SK-N-SH (cell line): ENCODE results near the gene TMEM35B. TPM values are rescaled to one million over a fixed set of nuclear protein-coding genes. Genes with fewer than 3 reads are reported as not detected.
"Not testable (repeated sequence)": the region's sequence is repeated elsewhere in the genome, so short reads cannot be mapped to it uniquely, and the experiment has no call there.

ENCODE experiments used
- CTCF ChIA-PET: fragments of 300-600, 350-600 bp; formaldehyde crosslinking; extraction: SDS; loops from one replicate; lab custom pipeline; 2021; lab: Yijun Ruan, JAX
- POLR2A ChIA-PET: fragments of 350-600 bp; sonication (Branson Sonifier 250); formaldehyde crosslinking; extraction: SDS; loops from one replicate; lab custom pipeline; 2020; ENCODE audit warnings: antibody characterized with exemption, inconsistent platforms; lab: Yijun Ruan, JAX
- DNase-seq: peaks from one replicate; pipeline ENCODE4 v3.0.0; 2012
- H2AFZ ChIP-seq: fragments of 200-600 bp; sonication (generic); 2 replicates; pipeline ENCODE4 v1.8.1; 2016; ENCODE audit warnings: antibody characterized with exemption, mild to moderate bottlenecking, low read depth
- H3F3A ChIP-seq: fragments of 200-600 bp; sonication (generic); replicated peaks from 2 replicates; pipeline ENCODE3; 2016; ENCODE audit warnings: antibody characterized with exemption, mild to moderate bottlenecking; ENCODE audit not compliant: insufficient read depth
- H3K27ac ChIP-seq, 2 experiments: fragments of 200-500 bp in 1 of 2; fragments of 200-600 bp in 1 of 2; sonication (Bioruptor generic) in 1 of 2; sonication (generic), shearing (Covaris generic) in 1 of 2; 2 replicates each; pipeline versions ENCODE4 v1.5.1 to v1.6.1; 2014 to 2016; ENCODE audit warnings: low read depth in 2 of 2, inconsistent platforms in 1 of 2, low read length in 1 of 2, mild to moderate bottlenecking in 1 of 2, mixed read lengths in 1 of 2
- H3K27me3 ChIP-seq: fragments of 200-600 bp; sonication (generic), shearing (Covaris generic); 2 replicates; pipeline ENCODE4 v1.6.1; 2016; ENCODE audit warnings: mixed run types; ENCODE audit not compliant: insufficient read depth
- H3K36me3 ChIP-seq, 2 experiments: fragments of 200-500 bp in 1 of 2; fragments of 200-600 bp in 1 of 2; sonication (Bioruptor generic) in 1 of 2; sonication (generic) in 1 of 2; replicated peaks in 1 of 2; 2 replicates each; pipeline versions ENCODE3 to v1.5.1; 2014 to 2016; ENCODE audit warnings: low read length in 1 of 2, mild to moderate bottlenecking in 1 of 2; ENCODE audit not compliant: insufficient read depth in 2 of 2, control insufficient read depth in 1 of 2
- H3K4me1 ChIP-seq, 2 experiments: fragments of 200-500 bp in 1 of 2; fragments of 200-600 bp in 1 of 2; sonication (Bioruptor generic) in 1 of 2; sonication (generic), shearing (Covaris generic) in 1 of 2; 2 replicates each; pipeline versions ENCODE4 v1.5.1 to v1.6.1; 2014 to 2016; ENCODE audit warnings: low read depth in 1 of 2, low read length in 1 of 2, mixed run types in 1 of 2; ENCODE audit not compliant: insufficient read depth in 2 of 2, control insufficient read depth in 1 of 2
- H3K4me2 ChIP-seq: fragments of 200-600 bp; sonication (generic), shearing (Covaris generic); 2 replicates; pipeline ENCODE4 v1.6.1; 2017; ENCODE audit warnings: mixed run types
- H3K4me3 ChIP-seq, 2 experiments: fragments of 200-500 bp in 1 of 2; fragments of 200-600 bp in 1 of 2; sonication (Bioruptor generic) in 1 of 2; sonication (generic), shearing (Covaris generic) in 1 of 2; 2 replicates each; pipeline versions ENCODE4 v1.5.1 to v1.8.1; 2014 to 2016; ENCODE audit warnings: low read depth in 2 of 2, inconsistent platforms in 1 of 2, low read length in 1 of 2, mild to moderate bottlenecking in 1 of 2, mixed read lengths in 1 of 2, moderate library complexity in 1 of 2
- H3K79me2 ChIP-seq: fragments of 200-600 bp; sonication (generic); 2 replicates; pipeline ENCODE4 v1.8.1; 2017; ENCODE audit warnings: mild to moderate bottlenecking; ENCODE audit not compliant: insufficient read depth
- H3K9ac ChIP-seq: fragments of 200-600 bp; sonication (generic); 2 replicates; pipeline ENCODE4 v1.6.1; 2017; ENCODE audit warnings: mixed run types
- H3K9me2 ChIP-seq: fragments of 200-600 bp; sonication (generic); 2 replicates; pipeline ENCODE4 v1.6.1; 2017; ENCODE audit warnings: mixed run types
- H3K9me3 ChIP-seq: fragments of 200-600 bp; sonication (generic); 2 replicates; pipeline ENCODE4 v1.6.1; 2017; ENCODE audit warnings: mixed run types, mild to moderate bottlenecking, moderate library complexity
- H4K20me1 ChIP-seq: fragments of 200-600 bp; sonication (generic); 2 replicates; pipeline ENCODE4 v1.6.1; 2017; ENCODE audit warnings: mild to moderate bottlenecking, mixed run types; ENCODE audit not compliant: insufficient read depth
- MEF2A ChIP-seq: IDR thresholded peaks from 2 replicates; pipeline ENCODE4 v1.4.0; 2012; ENCODE audit warnings: low read depth, borderline replicate concordance
- TCF12 ChIP-seq: IDR thresholded peaks from 2 replicates; pipeline ENCODE4 v1.4.0; 2012
- TEAD4 ChIP-seq: IDR thresholded peaks from 2 replicates; pipeline ENCODE4 v1.4.0; 2012; ENCODE audit warnings: mild to moderate bottlenecking, borderline replicate concordance; ENCODE audit not compliant: insufficient read depth
- WGBS: methylation state at CpG from one replicate; pipeline ENCODE4 v1.1.6; 2017; ENCODE audit warnings: low lambda C conversion rate; 5-methylcytosine and 5-hydroxymethylcytosine counted together
- polyA plus RNA-seq, 3 experiments: library from polyadenylated mRNA; depleted of rRNA; stranded (reverse); fragments of >200 nt; gene quantifications; 2 replicates each; pipeline ENCODE4 v1.2.3, GENCODE V29; 2012
- TF ChIP-seq, protein P1 (sequence below): IDR thresholded peaks from 2 replicates; pipeline ENCODE4; 2012
- TF ChIP-seq, protein P2 (sequence below): fragments of 200-600 bp; sonication (generic); IDR thresholded peaks from 2 replicates; pipeline ENCODE4 v1.6.1; 2017; ENCODE audit warnings: antibody characterized with exemption, mild to moderate bottlenecking, moderate library complexity
- TF ChIP-seq, protein P3 (sequence below): fragments of 150-350 bp; IDR thresholded peaks from 2 replicates; pipeline ENCODE4 v1.6.1; 2017; ENCODE audit warnings: antibody characterized with exemption, low read length, low read depth, borderline replicate concordance
- TF ChIP-seq, protein P4 (sequence below): fragments of 150-350 bp; IDR thresholded peaks from 2 replicates; pipeline ENCODE4 v1.6.1; 2016; ENCODE audit warnings: mild to moderate bottlenecking, low read depth, low read length

The TMEM35B gene
- polyA plus RNA-seq, 1 of the 3 experiments (the other 2 are of a cell fraction), result 47.4 TPM

DNA sequence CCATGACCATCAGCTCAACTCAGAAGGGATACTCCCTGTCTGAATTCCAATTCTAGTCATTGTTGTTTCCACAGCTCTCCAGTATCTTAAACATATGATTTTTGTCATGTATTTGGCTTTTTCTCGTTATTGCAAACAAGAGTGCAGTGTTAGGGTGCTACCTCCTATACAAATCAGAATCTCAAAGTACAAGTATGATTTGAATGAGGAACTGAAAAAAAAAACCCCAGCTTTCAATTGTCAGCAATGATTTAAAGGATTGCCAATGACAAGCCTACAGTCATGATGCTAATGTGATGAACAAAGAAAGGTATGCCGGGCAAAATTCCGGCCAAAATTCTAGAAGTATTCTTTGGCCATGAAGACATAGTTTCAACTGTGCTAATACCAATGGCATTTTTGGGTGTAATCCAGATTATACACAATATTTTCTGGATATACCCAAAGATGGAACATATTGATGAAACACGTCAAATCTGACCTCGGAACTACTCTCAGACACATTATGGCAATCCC lies 14.9 kb downstream of the TMEM35B start:
- H4K20me1 ChIP-seq, result no peaks in the 10 kb centered on the region
- H3K27me3 ChIP-seq, result no peaks in the 10 kb centered on the region
- no peak overlapping the region for H3K4me3 ChIP-seq
- WGBS, result 80% methylated on average over 5 of the region's 5 CpGs
- no peaks in the 10 kb centered on the region for H3K9me2 ChIP-seq
- H3K9me3 ChIP-seq, result 0 out of 2 replicates have a peak, but pooled peaks cover 4% of the 10 kb centered on the region
- ChIA-PET CTCF (interaction anchor here (0.8 to 1.9 kb wide), 3 partner anchors 10 to 15 kb away, joined by 3 to 6 read pairs (median 4); partner anchors contain the start of gene TMEM35B), POLR2A (no interaction called here)
- no peaks in the 10 kb centered on the region for H3F3A ChIP-seq
- no peak overlapping the region for H3K4me2 ChIP-seq
- TF ChIP-seq, protein P1, sequence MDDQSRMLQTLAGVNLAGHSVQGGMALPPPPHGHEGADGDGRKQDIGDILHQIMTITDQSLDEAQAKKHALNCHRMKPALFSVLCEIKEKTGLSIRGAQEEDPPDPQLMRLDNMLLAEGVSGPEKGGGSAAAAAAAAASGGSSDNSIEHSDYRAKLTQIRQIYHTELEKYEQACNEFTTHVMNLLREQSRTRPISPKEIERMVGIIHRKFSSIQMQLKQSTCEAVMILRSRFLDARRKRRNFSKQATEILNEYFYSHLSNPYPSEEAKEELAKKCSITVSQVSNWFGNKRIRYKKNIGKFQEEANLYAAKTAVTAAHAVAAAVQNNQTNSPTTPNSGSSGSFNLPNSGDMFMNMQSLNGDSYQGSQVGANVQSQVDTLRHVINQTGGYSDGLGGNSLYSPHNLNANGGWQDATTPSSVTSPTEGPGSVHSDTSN, result peak; percentile 29; the same call in 1 of the 2 replicates
- no peak for TF ChIP-seq TCF12
- H2AFZ ChIP-seq, result no peak overlapping the region
- H3K9ac ChIP-seq, result no peak overlapping the region
- no peaks in the 10 kb centered on the region; a peak in 1 of 4 replicates for H3K4me1 ChIP-seq
- H3K27ac ChIP-seq, result no peak overlapping the region
- no peaks in the 10 kb centered on the region for H3K36me3 ChIP-seq
- DNase-seq, result no peak
- H3K79me2 ChIP-seq, result no peaks in the 10 kb centered on the region

DNA sequence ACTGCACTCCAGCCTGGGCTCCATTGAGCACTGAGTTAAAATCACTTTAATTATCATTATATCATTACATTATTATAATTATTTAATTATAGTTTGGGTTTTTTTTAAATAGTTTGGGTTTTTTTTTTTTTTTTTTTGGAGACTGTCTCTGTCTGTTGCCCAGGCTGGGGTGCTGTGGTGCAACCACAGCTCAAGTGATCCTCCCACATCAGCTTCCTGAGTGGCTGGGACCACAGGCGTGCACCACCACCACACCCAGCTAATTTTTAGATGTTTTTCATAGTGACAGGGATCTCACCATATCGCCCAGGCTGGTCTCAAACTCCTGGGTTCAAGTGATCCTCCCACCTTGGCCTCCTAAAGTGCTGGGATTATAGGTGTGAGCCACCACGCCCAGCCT lies 16.9 kb downstream of the TMEM35B start:
- DNase-seq, CTCF ChIA-PET, H3K79me2 ChIP-seq, H3K4me2 ChIP-seq, H4K20me1 ChIP-seq, H3K9me2 ChIP-seq, H3K36me3 ChIP-seq, H3K4me1 ChIP-seq, H3F3A ChIP-seq, H2AFZ ChIP-seq, H3K9me3 ChIP-seq, H3K4me3 ChIP-seq, H3K27me3 ChIP-seq, H3K9ac ChIP-seq, H3K27ac ChIP-seq, POLR2A ChIA-PET: not testable (repeated sequence)
- WGBS, result 26% methylated on average over 3 of the region's 3 CpGs

DNA sequence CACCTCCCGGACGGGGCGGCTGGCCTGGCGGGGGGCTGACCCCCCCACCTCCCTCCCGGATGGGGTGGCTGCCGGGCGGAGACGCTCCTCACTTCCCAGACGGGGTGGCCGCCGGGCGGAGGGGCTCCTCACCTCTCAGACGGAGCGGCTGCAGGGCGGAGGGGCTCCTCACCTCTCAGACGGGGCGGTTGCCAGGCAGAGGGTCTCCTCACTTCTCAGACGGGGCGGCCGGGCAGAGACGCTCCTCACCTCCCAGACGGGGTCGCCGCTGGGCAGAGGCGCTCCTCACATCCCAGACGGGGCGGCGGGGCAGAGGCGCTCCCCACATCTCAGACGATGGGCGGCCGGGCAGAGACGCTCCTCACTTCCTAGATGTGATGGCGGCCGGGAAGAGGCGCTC lies 17.5 kb downstream of the TMEM35B start:
- H3K4me2 ChIP-seq, H2AFZ ChIP-seq, DNase-seq, H3K4me3 ChIP-seq, H4K20me1 ChIP-seq, H3K79me2 ChIP-seq, POLR2A ChIA-PET, H3K27me3 ChIP-seq, CTCF ChIA-PET, H3K4me1 ChIP-seq, H3K36me3 ChIP-seq, H3K9me3 ChIP-seq, H3K27ac ChIP-seq, H3K9me2 ChIP-seq, H3F3A ChIP-seq, H3K9ac ChIP-seq: not testable (repeated sequence)
- WGBS, result no CpG with 5 or more reads among the region's 36 CpGs

DNA sequence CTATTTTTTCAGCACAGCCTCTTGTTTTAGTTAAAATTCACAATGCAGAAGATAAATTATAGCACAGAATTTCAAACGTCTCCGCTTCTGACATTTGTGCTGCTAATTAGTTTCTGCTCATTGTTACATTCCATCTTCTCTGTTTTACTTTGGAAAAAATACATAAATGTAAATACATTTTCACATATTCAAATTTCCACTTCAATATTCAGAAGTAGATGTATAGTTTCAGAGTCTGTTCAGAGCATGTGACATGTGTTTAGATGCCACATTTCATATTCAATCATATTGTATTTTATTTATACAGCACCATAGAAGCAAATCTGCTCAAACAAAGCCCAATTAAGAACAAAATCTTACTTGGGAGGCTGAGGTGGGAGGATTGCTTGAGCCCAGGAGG lies 19.6 kb downstream of the TMEM35B start:
- H3K9me2 ChIP-seq, result no peaks in the 10 kb centered on the region
- H3K27me3 ChIP-seq, result no peaks in the 10 kb centered on the region
- no peaks in the 10 kb centered on the region for H3K36me3 ChIP-seq
- H3K9me3 ChIP-seq, result 0 out of 2 replicates have a peak, but pooled peaks cover 4% of the 10 kb centered on the region
- H3K9ac ChIP-seq, result no peak overlapping the region
- DNase-seq, result no peak
- H4K20me1 ChIP-seq, result no peaks in the 10 kb centered on the region
- ChIA-PET POLR2A (no interaction called here), CTCF (no interaction called here)
- WGBS, result 76% methylated on average over 2 of the region's 2 CpGs
- no peaks in the 10 kb centered on the region for H3F3A ChIP-seq
- no peak overlapping the region for H3K4me3 ChIP-seq
- no peaks in the 10 kb centered on the region for H3K4me1 ChIP-seq
- H2AFZ ChIP-seq, result no peak overlapping the region
- H3K27ac ChIP-seq, result no peak overlapping the region
- H3K79me2 ChIP-seq, result no peaks in the 10 kb centered on the region
- H3K4me2 ChIP-seq, result no peak overlapping the region
- TF ChIP-seq, protein P1, result no peak
- TF ChIP-seq, protein P2, sequence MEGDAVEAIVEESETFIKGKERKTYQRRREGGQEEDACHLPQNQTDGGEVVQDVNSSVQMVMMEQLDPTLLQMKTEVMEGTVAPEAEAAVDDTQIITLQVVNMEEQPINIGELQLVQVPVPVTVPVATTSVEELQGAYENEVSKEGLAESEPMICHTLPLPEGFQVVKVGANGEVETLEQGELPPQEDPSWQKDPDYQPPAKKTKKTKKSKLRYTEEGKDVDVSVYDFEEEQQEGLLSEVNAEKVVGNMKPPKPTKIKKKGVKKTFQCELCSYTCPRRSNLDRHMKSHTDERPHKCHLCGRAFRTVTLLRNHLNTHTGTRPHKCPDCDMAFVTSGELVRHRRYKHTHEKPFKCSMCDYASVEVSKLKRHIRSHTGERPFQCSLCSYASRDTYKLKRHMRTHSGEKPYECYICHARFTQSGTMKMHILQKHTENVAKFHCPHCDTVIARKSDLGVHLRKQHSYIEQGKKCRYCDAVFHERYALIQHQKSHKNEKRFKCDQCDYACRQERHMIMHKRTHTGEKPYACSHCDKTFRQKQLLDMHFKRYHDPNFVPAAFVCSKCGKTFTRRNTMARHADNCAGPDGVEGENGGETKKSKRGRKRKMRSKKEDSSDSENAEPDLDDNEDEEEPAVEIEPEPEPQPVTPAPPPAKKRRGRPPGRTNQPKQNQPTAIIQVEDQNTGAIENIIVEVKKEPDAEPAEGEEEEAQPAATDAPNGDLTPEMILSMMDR, result no peak
- TF ChIP-seq, protein P3, sequence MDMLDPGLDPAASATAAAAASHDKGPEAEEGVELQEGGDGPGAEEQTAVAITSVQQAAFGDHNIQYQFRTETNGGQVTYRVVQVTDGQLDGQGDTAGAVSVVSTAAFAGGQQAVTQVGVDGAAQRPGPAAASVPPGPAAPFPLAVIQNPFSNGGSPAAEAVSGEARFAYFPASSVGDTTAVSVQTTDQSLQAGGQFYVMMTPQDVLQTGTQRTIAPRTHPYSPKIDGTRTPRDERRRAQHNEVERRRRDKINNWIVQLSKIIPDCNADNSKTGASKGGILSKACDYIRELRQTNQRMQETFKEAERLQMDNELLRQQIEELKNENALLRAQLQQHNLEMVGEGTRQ, result no peak
- TF ChIP-seq TEAD4 (no peak), MEF2A (no peak)
- TF ChIP-seq, protein P4, sequence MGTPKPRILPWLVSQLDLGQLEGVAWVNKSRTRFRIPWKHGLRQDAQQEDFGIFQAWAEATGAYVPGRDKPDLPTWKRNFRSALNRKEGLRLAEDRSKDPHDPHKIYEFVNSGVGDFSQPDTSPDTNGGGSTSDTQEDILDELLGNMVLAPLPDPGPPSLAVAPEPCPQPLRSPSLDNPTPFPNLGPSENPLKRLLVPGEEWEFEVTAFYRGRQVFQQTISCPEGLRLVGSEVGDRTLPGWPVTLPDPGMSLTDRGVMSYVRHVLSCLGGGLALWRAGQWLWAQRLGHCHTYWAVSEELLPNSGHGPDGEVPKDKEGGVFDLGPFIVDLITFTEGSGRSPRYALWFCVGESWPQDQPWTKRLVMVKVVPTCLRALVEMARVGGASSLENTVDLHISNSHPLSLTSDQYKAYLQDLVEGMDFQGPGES, result no peak
